HCT116 (cell line): ENCODE data around the gene SLC4A4. TPM values are rescaled to one million over a fixed set of nuclear protein-coding genes. Genes with fewer than 3 reads are reported as not detected.

Experiments
- ATAC-seq: fragments of 200-7000 bp; cut with Tn5 transposase; 2 replicates; pipeline ENCODE4 v1.9.1; 2020; ENCODE audit warnings: mild to moderate bottlenecking, moderate library complexity
- BruUV-seq: library from RNA; stranded (reverse); fragments of 400-500 nt; replicated peaks from 2 replicates; lab custom pipeline; 2021; lab: Mats Ljungman, UMichigan
- CTCF ChIA-PET: fragments of 300-600 bp; sonication (Branson Sonifier 250); formaldehyde crosslinking; loops from one replicate; lab custom pipeline; 2021; ENCODE audit warnings: antibody characterized with exemption; lab: Charles Lee
- POLR2A ChIA-PET: fragments of 300-600, 350-600 bp; sonication (Branson Sonifier 250); formaldehyde crosslinking; loops from one replicate; lab custom pipeline; 2021; ENCODE audit warnings: antibody characterized with exemption; lab: Charles Lee
- RAD21 ChIA-PET, 2 experiments: fragments of 300-600 bp; sonication (Branson Sonifier 250); formaldehyde crosslinking; loops; one replicate each; lab custom pipeline; 2023; ENCODE audit warnings: low total read pairs in 2 of 2; ENCODE audit not compliant: uncharacterized antibody in 2 of 2, unreplicated experiment in 2 of 2, low non-redundant PET in 1 of 2; lab: Charles Lee
- DNase-seq: peaks from one replicate; pipeline ENCODE4 v3.0.0-alpha.2; 2010; ENCODE audit warnings: low read depth, low spot score
- H2AFZ ChIP-seq: fragments of 200-600 bp; shearing (Covaris generic), sonication (generic); 2 replicates; pipeline ENCODE4 v1.6.1; 2017; ENCODE audit warnings: low read depth, mixed run types, mixed read lengths, antibody characterized with exemption, low read length; ENCODE audit not compliant: poor library complexity, severe bottlenecking
- H3K27ac ChIP-seq: 2 replicates; pipeline ENCODE4 v1.5.1; 2012; ENCODE audit warnings: low read depth, low read length
- H3K27me3 ChIP-seq: fragments of 200-600 bp; sonication (generic); 2 replicates; pipeline ENCODE4 v1.6.1; 2016; ENCODE audit warnings: mixed run types, low read length, mixed read lengths; ENCODE audit not compliant: insufficient read depth
- H3K36me3 ChIP-seq, 2 experiments: fragments of 200-500 bp in 1 of 2; fragments of 200-600 bp in 1 of 2; sonication (Bioruptor generic) in 1 of 2; sonication (generic) in 1 of 2; 2 replicates each; pipeline versions ENCODE4 v1.5.1 to v1.6.1; 2014 to 2016; ENCODE audit warnings: low read length in 2 of 2, inconsistent platforms in 1 of 2, mixed read lengths in 1 of 2, mixed run types in 1 of 2; ENCODE audit not compliant: insufficient read depth in 2 of 2, control insufficient read depth in 1 of 2
- H3K4me1 ChIP-seq, 2 experiments: fragments of 200-600 bp in 1 of 2; sonication (generic) in 1 of 2; 2 replicates each; pipeline versions ENCODE4 v1.5.1 to v1.6.1; 2012 to 2017; ENCODE audit warnings: low read length in 2 of 2, inconsistent platforms in 1 of 2, mild to moderate bottlenecking in 1 of 2, mixed read lengths in 1 of 2, mixed run types in 1 of 2, moderate library complexity in 1 of 2; ENCODE audit not compliant: insufficient read depth in 2 of 2, control insufficient read depth in 1 of 2
- H3K4me2 ChIP-seq: fragments of 200-600 bp; sonication (generic); 2 replicates; pipeline ENCODE4 v1.6.1; 2017; ENCODE audit warnings: mixed run types, low read length, mixed read lengths
- H3K4me3 ChIP-seq, 2 experiments: fragments of 200-600 bp in 1 of 2; sonication (generic) in 1 of 2; replicated peaks in 1 of 2; 2 replicates each; pipeline ENCODE4 v1.5.1; 2011 to 2016; ENCODE audit warnings: low read length in 2 of 2, control low read depth in 1 of 2, low read depth in 1 of 2, mild to moderate bottlenecking in 1 of 2, mixed read lengths in 1 of 2, mixed run types in 1 of 2
- H3K79me2 ChIP-seq: fragments of 200-600 bp; sonication (generic); 2 replicates; pipeline ENCODE4 v1.6.1; 2017; ENCODE audit warnings: mild to moderate bottlenecking, mixed run types, low read length, moderate library complexity, mixed read lengths; ENCODE audit not compliant: insufficient read depth
- H3K9ac ChIP-seq: fragments of 200-600 bp; sonication (generic); 2 replicates; pipeline ENCODE4 v1.6.1; 2016; ENCODE audit warnings: low read length, mixed read lengths
- H3K9me2 ChIP-seq: fragments of 200-600 bp; sonication (generic), shearing (Covaris generic); 2 replicates; pipeline ENCODE4 v1.6.1; 2017; ENCODE audit warnings: mixed run types, mild to moderate bottlenecking, moderate library complexity; ENCODE audit not compliant: insufficient read depth
- H3K9me3 ChIP-seq, 2 experiments: fragments of 200-500 bp in 1 of 2; fragments of 200-600 bp in 1 of 2; sonication (Bioruptor generic) in 1 of 2; sonication (generic) in 1 of 2; 2 replicates each; pipeline ENCODE4 v1.6.1; 2014 to 2017; ENCODE audit warnings: low read length in 2 of 2, mixed read lengths in 2 of 2, inconsistent platforms in 1 of 2, low read depth in 1 of 2, mild to moderate bottlenecking in 1 of 2, mixed run types in 1 of 2, moderate library complexity in 1 of 2; ENCODE audit not compliant: control insufficient read depth in 1 of 2, insufficient read depth in 1 of 2
- H4K20me1 ChIP-seq: fragments of 200-600 bp; sonication (generic), shearing (Covaris generic); 2 replicates; pipeline ENCODE4 v1.6.1; 2017; ENCODE audit warnings: mixed run types, mild to moderate bottlenecking, moderate library complexity; ENCODE audit not compliant: insufficient read depth
- CBX3 ChIP-seq: IDR thresholded peaks from 2 replicates; pipeline ENCODE4 v1.6.1; 2012; ENCODE audit warnings: low read depth
- ELF1 ChIP-seq: IDR thresholded peaks from 2 replicates; pipeline ENCODE4 v1.6.1; 2012; ENCODE audit warnings: low read depth, borderline replicate concordance
- RAD21 ChIP-seq: IDR thresholded peaks from 2 replicates; pipeline ENCODE4 v1.6.1; 2012; ENCODE audit warnings: low read depth, mild to moderate bottlenecking
- SIN3A ChIP-seq: IDR thresholded peaks from 2 replicates; pipeline ENCODE4 v1.6.1; 2012; ENCODE audit warnings: low read depth
- SP1 ChIP-seq: IDR thresholded peaks from 2 replicates; pipeline ENCODE4 v1.6.1; 2012; ENCODE audit warnings: low read depth
- SRF ChIP-seq: IDR thresholded peaks from 2 replicates; pipeline ENCODE4 v1.6.1; 2012; ENCODE audit warnings: low read depth
- ZBTB33 ChIP-seq: IDR thresholded peaks from 2 replicates; pipeline ENCODE4 v1.6.1; 2011; ENCODE audit warnings: mild to moderate bottlenecking, low read length, moderate library complexity; ENCODE audit not compliant: insufficient replicate concordance; ENCODE audit errors: extremely low read depth
- ZFX ChIP-seq: fragments of 450-650 bp; IDR thresholded peaks from 2 replicates; pipeline ENCODE4 v1.6.1; 2017
- ZNF274 ChIP-seq: fragments of 200-500 bp; sonication (Bioruptor generic); IDR thresholded peaks from 2 replicates; pipeline ENCODE4 v1.6.1; 2014; ENCODE audit warnings: mild to moderate bottlenecking, low read depth, low read length, inconsistent platforms
- intact Hi-C: fragments of 100-400 bp; cut with micrococcal nuclease; formaldehyde crosslinking; loops from 2 replicates; pipeline ENCODE4 v1.10.0; 2022
- total RNA-seq: library from RNA; stranded (reverse); gene quantifications from one replicate; pipeline ENCODE4 v1.2.1, GENCODE V29; 2021; ENCODE audit not compliant: unreplicated experiment
- TF ChIP-seq, protein P1 (sequence below), 3 experiments: fragments of 200-600 bp in 1 of 3; sonication (generic) in 1 of 3; IDR thresholded peaks in 2 of 3; conservative IDR thresholded peaks in 1 of 3; 2 replicates each; pipeline ENCODE4 v1.5.1; 2012 to 2017; ENCODE audit warnings: low read depth in 2 of 3, low read length in 2 of 3, antibody characterized with exemption in 1 of 3, borderline replicate concordance in 1 of 3, control low read depth in 1 of 3, mild to moderate bottlenecking in 1 of 3, mixed read lengths in 1 of 3, mixed run types in 1 of 3, moderate library complexity in 1 of 3; ENCODE audit not compliant: insufficient read depth in 1 of 3
- TF ChIP-seq, protein P2 (sequence below): IDR thresholded peaks from 2 replicates; pipeline ENCODE4 v1.6.1; 2012

The SLC4A4 gene
- total RNA-seq, 1 experiment from 2014 or later = 0.30 TPM

GRCh38 chr4:71602289-71602900, 263.6 kb downstream of the SLC4A4 start:
- RAD21 ChIA-PET = no interaction called here
- Histone ChIP-seq H3K9me2 (no peaks in the 10 kb centered on the region), H3K9me3 (no peaks in the 10 kb centered on the region), H4K20me1 (no peaks in the 10 kb centered on the region), H3K36me3 (no peaks in the 10 kb centered on the region), H2AFZ (no peak overlapping the region), H3K4me2 (no peak overlapping the region), H3K79me2 (no peaks in the 10 kb centered on the region), H3K27ac (no peak overlapping the region), H3K27me3 (no peaks in the 10 kb centered on the region), H3K4me3 (no peak overlapping the region), H3K9ac (no peak overlapping the region), H3K4me1 (no peaks in the 10 kb centered on the region)
- intact Hi-C loops = no loop called here
- ATAC-seq = no peak
- DNase-seq = no peak
- CTCF ChIA-PET = no interaction called here
- POLR2A ChIA-PET = no interaction called here
- TF ChIP-seq ZFX = no peak
- TF ChIP-seq, protein P1, sequence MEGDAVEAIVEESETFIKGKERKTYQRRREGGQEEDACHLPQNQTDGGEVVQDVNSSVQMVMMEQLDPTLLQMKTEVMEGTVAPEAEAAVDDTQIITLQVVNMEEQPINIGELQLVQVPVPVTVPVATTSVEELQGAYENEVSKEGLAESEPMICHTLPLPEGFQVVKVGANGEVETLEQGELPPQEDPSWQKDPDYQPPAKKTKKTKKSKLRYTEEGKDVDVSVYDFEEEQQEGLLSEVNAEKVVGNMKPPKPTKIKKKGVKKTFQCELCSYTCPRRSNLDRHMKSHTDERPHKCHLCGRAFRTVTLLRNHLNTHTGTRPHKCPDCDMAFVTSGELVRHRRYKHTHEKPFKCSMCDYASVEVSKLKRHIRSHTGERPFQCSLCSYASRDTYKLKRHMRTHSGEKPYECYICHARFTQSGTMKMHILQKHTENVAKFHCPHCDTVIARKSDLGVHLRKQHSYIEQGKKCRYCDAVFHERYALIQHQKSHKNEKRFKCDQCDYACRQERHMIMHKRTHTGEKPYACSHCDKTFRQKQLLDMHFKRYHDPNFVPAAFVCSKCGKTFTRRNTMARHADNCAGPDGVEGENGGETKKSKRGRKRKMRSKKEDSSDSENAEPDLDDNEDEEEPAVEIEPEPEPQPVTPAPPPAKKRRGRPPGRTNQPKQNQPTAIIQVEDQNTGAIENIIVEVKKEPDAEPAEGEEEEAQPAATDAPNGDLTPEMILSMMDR (IDR thresholded peaks at IDR 0.05 in 2 of 3, conservative IDR thresholded peaks at IDR 0.05 in 1 of 3; ENCODE audit: borderline replicate concordance in 1 of 3, insufficient read depth in 1 of 3, low read depth in 2 of 3, low read length in 2 of 3) = no peak
- TF ChIP-seq, protein P2, sequence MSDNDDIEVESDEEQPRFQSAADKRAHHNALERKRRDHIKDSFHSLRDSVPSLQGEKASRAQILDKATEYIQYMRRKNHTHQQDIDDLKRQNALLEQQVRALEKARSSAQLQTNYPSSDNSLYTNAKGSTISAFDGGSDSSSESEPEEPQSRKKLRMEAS = no peak
- no peak for TF ChIP-seq ZNF274
- no peak for TF ChIP-seq ELF1
- TF ChIP-seq SP1 = no peak
- no peak for TF ChIP-seq CBX3
- TF ChIP-seq SRF = no peak
- no peak for TF ChIP-seq SIN3A
- TF ChIP-seq ZBTB33 = no peak
- TF ChIP-seq RAD21 = no peak
- no TSS peak for BruUV-seq
